IMR-90 (cell line): ENCODE results near the gene NKX6-1. TPM values are rescaled to one million over a fixed set of nuclear protein-coding genes. Genes with fewer than 3 reads are reported as not detected.

ENCODE experiments used
- ATAC-seq: fragments of 200-7000 bp; cut with Tn5 transposase; 2 replicates; pipeline ENCODE4 v1.9.1; 2020; ENCODE audit warnings: low read depth, mild to moderate bottlenecking, moderate library complexity
- BruUV-seq: library from RNA; stranded (reverse); fragments of 400-500 nt; replicated peaks from 2 replicates; lab custom pipeline; 2021; lab: Mats Ljungman, UMichigan
- CTCF ChIA-PET: fragments of 300-600 bp; formaldehyde crosslinking; extraction: SDS; loops from one replicate; lab custom pipeline; 2021; ENCODE audit warnings: antibody characterized with exemption; lab: Yijun Ruan, JAX
- POLR2A ChIA-PET: fragments of 300-600 bp; sonication (Branson Sonifier 250); formaldehyde crosslinking; loops from one replicate; lab custom pipeline; 2022; ENCODE audit warnings: antibody characterized with exemption; ENCODE audit not compliant: unreplicated experiment; lab: Charles Lee
- DNase-seq: peaks from one replicate; pipeline ENCODE4 v3.0.0; 2013
- H2AFZ ChIP-seq: replicated peaks from 2 replicates; pipeline ENCODE3; 2013; ENCODE audit warnings: low read length, mild to moderate bottlenecking; ENCODE audit not compliant: poor library complexity
- H2AK5ac ChIP-seq: 2 replicates; pipeline ENCODE4 v1.6.1; 2013; ENCODE audit warnings: low read depth, low read length, inconsistent platforms
- H2AK9ac ChIP-seq: replicated peaks from 2 replicates; pipeline ENCODE3; 2013; ENCODE audit warnings: mild to moderate bottlenecking, low read depth, low read length, moderate library complexity; ENCODE audit not compliant: poor library complexity
- H2BK120ac ChIP-seq: 2 replicates; pipeline ENCODE4 v1.6.1; 2013; ENCODE audit warnings: low read depth, low read length, inconsistent platforms
- H2BK15ac ChIP-seq: 3 replicates; pipeline ENCODE4 v1.6.1; 2013; ENCODE audit warnings: low read depth, low read length, inconsistent platforms
- H2BK20ac ChIP-seq: 2 replicates; pipeline ENCODE4 v1.6.1; 2013; ENCODE audit warnings: low read depth, mild to moderate bottlenecking, inconsistent platforms, low read length, moderate library complexity
- H2BK5ac ChIP-seq: 2 replicates; pipeline ENCODE4 v1.6.1; 2013; ENCODE audit warnings: mild to moderate bottlenecking, low read depth, low read length, inconsistent platforms; ENCODE audit not compliant: poor library complexity, severe bottlenecking
- H3K14ac ChIP-seq: replicated peaks from 2 replicates; pipeline ENCODE4 v1.6.1; 2013; ENCODE audit warnings: low read depth, low read length, inconsistent platforms
- H3K18ac ChIP-seq: 2 replicates; pipeline ENCODE4 v1.6.1; 2013; ENCODE audit warnings: low read depth, low read length, control low read depth
- H3K23ac ChIP-seq: 2 replicates; pipeline ENCODE4 v1.6.1; 2013; ENCODE audit warnings: low read depth, low read length, inconsistent platforms
- H3K27ac ChIP-seq: 2 replicates; pipeline ENCODE4 v1.5.1; 2013; ENCODE audit warnings: mild to moderate bottlenecking, control low read depth, low read length; ENCODE audit not compliant: insufficient read depth
- H3K27me3 ChIP-seq: 2 replicates; pipeline ENCODE4 v1.6.1; 2013; ENCODE audit warnings: low read length; ENCODE audit not compliant: control insufficient read depth, insufficient read depth
- H3K36me3 ChIP-seq: 2 replicates; pipeline ENCODE4 v1.6.1; 2013; ENCODE audit warnings: low read length, mixed read lengths; ENCODE audit not compliant: control insufficient read depth, insufficient read depth
- H3K4ac ChIP-seq: 2 replicates; pipeline ENCODE4 v1.6.1; 2013; ENCODE audit warnings: low read depth, low read length, inconsistent platforms
- H3K4me1 ChIP-seq: 2 replicates; pipeline ENCODE4 v1.6.1; 2013; ENCODE audit warnings: low read length, mixed read lengths; ENCODE audit not compliant: control insufficient read depth, insufficient read depth
- H3K4me2 ChIP-seq: 2 replicates; pipeline ENCODE4 v1.6.1; 2013; ENCODE audit warnings: low read depth, mild to moderate bottlenecking, control low read depth, low read length, moderate library complexity
- H3K4me3 ChIP-seq: 2 replicates; pipeline ENCODE4 v1.5.1; 2013; ENCODE audit warnings: low read depth, mild to moderate bottlenecking, control low read depth, low read length, moderate library complexity; ENCODE audit not compliant: insufficient read depth
- H3K56ac ChIP-seq: 2 replicates; pipeline ENCODE4 v1.6.1; 2013; ENCODE audit warnings: low read length, inconsistent platforms; ENCODE audit not compliant: insufficient read depth; ENCODE audit errors: extremely low read depth
- H3K79me1 ChIP-seq, 2 experiments: 2 replicates each; pipeline ENCODE4 v1.6.1; 2013; ENCODE audit warnings: low read length in 2 of 2, inconsistent platforms in 1 of 2, low read depth in 1 of 2
- H3K9ac ChIP-seq: 2 replicates; pipeline ENCODE4 v1.6.1; 2013; ENCODE audit warnings: low read depth, low read length, control low read depth
- H3K9me1 ChIP-seq: 2 replicates; pipeline ENCODE4 v1.6.1; 2013; ENCODE audit warnings: low read length, inconsistent platforms; ENCODE audit not compliant: insufficient read depth
- H3K9me3 ChIP-seq: 2 replicates; pipeline ENCODE4 v1.6.1; 2013; ENCODE audit warnings: low read length; ENCODE audit not compliant: control insufficient read depth, insufficient read depth
- H4K20me1 ChIP-seq: 2 replicates; pipeline ENCODE4 v1.6.1; 2013; ENCODE audit warnings: low read length, inconsistent platforms; ENCODE audit not compliant: insufficient read depth
- H4K5ac ChIP-seq: 2 replicates; pipeline ENCODE4 v1.6.1; 2013; ENCODE audit warnings: mild to moderate bottlenecking, low read depth, low read length, control low read depth
- H4K8ac ChIP-seq, 2 experiments: 2 replicates each; pipeline ENCODE4 v1.6.1; 2013; ENCODE audit warnings: low read depth in 2 of 2, low read length in 2 of 2, control low read depth in 1 of 2, inconsistent platforms in 1 of 2
- H4K91ac ChIP-seq: 2 replicates; pipeline ENCODE4 v1.6.1; 2013; ENCODE audit warnings: low read depth, low read length, inconsistent platforms; ENCODE audit not compliant: insufficient read depth
- BHLHE40 ChIP-seq: fragments of 150-350 bp; IDR thresholded peaks from 2 replicates; pipeline ENCODE4 v1.6.1; 2016; ENCODE audit warnings: mild to moderate bottlenecking, low read depth, low read length
- MAFK ChIP-seq: IDR thresholded peaks from 2 replicates; pipeline ENCODE4 v1.6.1; 2012; ENCODE audit warnings: low read depth, low read length, improper control_type of control experiment
- RAD21 ChIP-seq: IDR thresholded peaks from 2 replicates; pipeline ENCODE4 v1.6.1; 2012; ENCODE audit warnings: low read length, improper control_type of control experiment
- SMC3 ChIP-seq: fragments of 150-350 bp; IDR thresholded peaks from 2 replicates; pipeline ENCODE4 v1.6.1; 2016; ENCODE audit warnings: low read depth, mild to moderate bottlenecking, antibody characterized with exemption, low read length, moderate library complexity
- WGBS, 2 experiments: methylation state at CpG; one replicate each; pipeline versions ENCODE4 v1.1.5 to v1.1.7; 2013; ENCODE audit warnings: missing lambda C conversion rate in 2 of 2; ENCODE audit not compliant: insufficient read length in 1 of 2; ENCODE audit errors: extremely low coverage in 2 of 2; 5-methylcytosine and 5-hydroxymethylcytosine counted together
- dilution Hi-C: fragments of 300-500 bp; cut with HindIII; formaldehyde crosslinking; loops from one replicate; pipeline ENCODE4 v1.14.3; 2018; ENCODE audit warnings: low sequenced_read_pairs; ENCODE audit not compliant: unreplicated experiment
- in situ Hi-C: fragments of 300-500 bp; cut with MboI; formaldehyde crosslinking; loops from 3 replicates; pipeline ENCODE4 v1.14.3; 2019; ENCODE audit warnings: low sequenced_read_pairs, inconsistent platforms, mixed read lengths
- intact Hi-C: fragments of 100-400 bp; cut with micrococcal nuclease; formaldehyde crosslinking; loops from 2 replicates; pipeline ENCODE4 v1.10.0; 2022
- polyA plus RNA-seq, 3 experiments: library from polyadenylated mRNA; depleted of rRNA; stranded (reverse); fragments of >200 nt; gene quantifications; 2 replicates each; pipeline ENCODE4 v1.2.3, GENCODE V29; 2012; ENCODE audit warnings: low replicate concordance in 1 of 3
- total RNA-seq: library from RNA; depleted of rRNA; stranded (reverse); fragments of >200 nt; gene quantifications from 2 replicates; pipeline ENCODE4 v1.2.3, GENCODE V29; 2012

NKX6-1 gene
- total and polyA plus RNA-seq, 2 of the 4 experiments (the other 2 are of a cell fraction): under 0.01 to 0.24 TPM

DNA sequence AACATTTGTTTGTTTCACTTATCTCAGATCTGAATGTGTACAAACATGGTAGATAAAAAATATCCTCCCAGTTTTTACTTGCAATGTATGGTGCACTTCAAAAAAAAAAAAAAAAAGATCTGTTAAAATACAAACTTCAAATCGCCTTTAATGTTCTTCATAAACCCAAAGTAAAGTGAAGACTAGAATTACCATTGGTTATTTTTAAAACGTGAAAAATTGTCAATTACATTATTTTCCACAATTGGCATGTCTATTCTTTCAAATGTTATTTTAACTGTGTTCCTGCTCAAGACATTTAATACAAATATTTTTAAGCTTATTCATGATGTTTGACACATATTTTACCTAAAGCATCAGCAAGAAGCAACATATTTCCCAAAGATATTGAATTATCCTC lies 5.0 kb downstream of the NKX6-1 start:
- H3K27ac ChIP-seq: no peak overlapping the region
- peaks cover 67% of the 10 kb centered on the region for H3K27me3 ChIP-seq
- TF ChIP-seq MAFK: no peak
- TF ChIP-seq SMC3: no peak
- TF ChIP-seq BHLHE40: no peak
- TF ChIP-seq RAD21: no peak
- ChIA-PET POLR2A (no interaction called here), CTCF (no interaction called here)
- ATAC-seq: no peak
- dilution Hi-C loops (no loop called here), intact Hi-C loops (no loop called here), in situ Hi-C loops (no loop called here)
- H3K18ac ChIP-seq: no peak overlapping the region
- H2BK15ac ChIP-seq: no peak overlapping the region
- no peak overlapping the region for H2AK5ac ChIP-seq
- H2BK5ac ChIP-seq: no peak overlapping the region
- H2AFZ ChIP-seq: no peak overlapping the region
- H4K8ac ChIP-seq: no peak overlapping the region
- H3K79me1 ChIP-seq: no peaks in the 10 kb centered on the region
- no peak overlapping the region for H3K4ac ChIP-seq
- H3K23ac ChIP-seq: no peak overlapping the region
- H2BK20ac ChIP-seq: no peak overlapping the region
- no peak overlapping the region for H3K56ac ChIP-seq
- H2AK9ac ChIP-seq: no peak overlapping the region
- no peak overlapping the region for H3K14ac ChIP-seq
- H4K20me1 ChIP-seq: no peaks in the 10 kb centered on the region
- no peaks in the 10 kb centered on the region; the same call in 1 of the 2 replicates for H3K4me1 ChIP-seq
- no peak overlapping the region for H3K4me3 ChIP-seq
- no peak overlapping the region for H2BK120ac ChIP-seq
- peaks cover 21% of the 10 kb centered on the region for H3K9me3 ChIP-seq
- no peaks in the 10 kb centered on the region for H3K9me1 ChIP-seq
- H4K91ac ChIP-seq: no peak overlapping the region
- no peaks in the 10 kb centered on the region for H3K36me3 ChIP-seq
- no CpG with 5 or more reads among the region's 2 CpGs for WGBS, 2 experiments
- BruUV-seq: no TSS peak
- no peak overlapping the region for H3K4me2 ChIP-seq
- H4K5ac ChIP-seq: no peak overlapping the region
- no peak overlapping the region for H3K9ac ChIP-seq
- no peak for DNase-seq
